ENCODE data around the gene AREL1.

AREL1 gene

GRCh38 chr14:74635847-74636246, 77.0 kb downstream of the AREL1 start:
- DNase-seq, result no peak

- DNase-seq, result no peak
These were observed 77.9 kb downstream of the AREL1 start for GRCh38 chr14:74634964-74635363.

GRCh38 chr14:74634481-74634880, 78.4 kb downstream of the AREL1 start:
- DNase-seq, result peak; percentile 87

GRCh38 chr14:74630881-74631690, 81.8 kb downstream of the AREL1 start:
- DNase-seq, result no peak

GRCh38 chr14:74628418-74628817, 84.5 kb downstream of the AREL1 start:
- no peak for DNase-seq

- no peak for DNase-seq
These were observed 85.8 kb downstream of the AREL1 start for GRCh38 chr14:74627076-74627475.

GRCh38 chr14:74622257-74622656, 90.6 kb downstream of the AREL1 start:
- DNase-seq, result no peak

- DNase-seq, result no peak
These were observed 91.3 kb downstream of the AREL1 start for GRCh38 chr14:74621556-74621955.

GRCh38 chr14:74620923-74621322, 92.0 kb downstream of the AREL1 start:
- DNase-seq, result no peak

- DNase-seq, result peak; percentile 96
These were observed 92.4 kb downstream of the AREL1 start for GRCh38 chr14:74620497-74620921.

- peak; percentile 99 for DNase-seq
These were observed 93.2 kb downstream of the AREL1 start for GRCh38 chr14:74619672-74620131.

GRCh38 chr14:74618078-74618952, 94.6 kb downstream of the AREL1 start:
- peak; percentile 78 for DNase-seq

- peak; percentile 80 for DNase-seq
These were observed 95.7 kb downstream of the AREL1 start for GRCh38 chr14:74616996-74617700.

GRCh38 chr14:74616507-74616906, 96.4 kb downstream of the AREL1 start:
- DNase-seq, result peak; percentile 95

- DNase-seq, result no peak
These were observed 97.1 kb downstream of the AREL1 start for GRCh38 chr14:74615735-74616134.

GRCh38 chr14:74614508-74615495, 98.1 kb downstream of the AREL1 start:
- peak; percentile 39 for DNase-seq

- no peak for DNase-seq
These were observed 99.5 kb downstream of the AREL1 start for GRCh38 chr14:74613211-74613914.

- DNase-seq, result peak; percentile 81
These were observed 100.4 kb downstream of the AREL1 start for GRCh38 chr14:74612350-74613021.

- DNase-seq, result peak; percentile 47
These were observed 101.1 kb downstream of the AREL1 start, which contains the start of gene LTBP2 for GRCh38 chr14:74611650-74612349. TSS of gene LTBP2 (minus strand) at chr14:74612237. CDS start at chr14:74611944, 293 bp downstream.

All from fibroblast of skin of back (primary cell).